Measurements from ENCODE around the gene RCAN2.

- TF ChIP-seq CTCF (IDR thresholded peaks at IDR 0.05) (no peak), POLR2AphosphoS5 (IDR thresholded peaks at IDR 0.05) (no peak)
Measured at GRCh38 chr6:46412662-46413061, 78.6 kb downstream of the RCAN2 start.
